ENCODE data around the gene ALCAM. TPM values are rescaled to one million over a fixed set of nuclear protein-coding genes. Genes with fewer than 3 reads are reported as not detected.

ALCAM gene
- polyA plus RNA-seq, 1 experiment, result 275 TPM

DNA sequence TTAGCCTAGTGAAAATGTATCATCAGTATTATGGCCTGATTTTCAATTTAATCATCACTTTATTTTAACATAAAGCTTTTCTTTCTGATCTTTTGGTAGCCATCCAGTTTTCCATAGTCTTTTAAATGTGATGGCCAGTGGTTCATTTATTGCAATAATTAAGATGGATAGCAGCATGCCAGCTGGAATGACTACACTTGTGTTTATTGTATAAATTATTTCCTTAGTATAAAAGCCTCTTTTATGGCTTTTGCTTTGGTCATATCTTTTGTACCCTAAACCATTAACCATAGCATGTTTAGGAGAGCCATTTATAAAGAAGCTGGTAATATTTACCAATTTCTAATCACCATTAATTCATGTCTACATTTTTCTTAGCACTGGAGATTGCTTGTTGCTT lies 31.7 kb downstream of the ALCAM start:
- Histone ChIP-seq H3K4me3 (ENCODE audit: low read depth, low read length) (no peak overlapping the region), H3K27me3 (ENCODE audit: control insufficient read depth, insufficient read depth, low read length) (no peaks in the 10 kb centered on the region), H3K27ac (ENCODE audit: low read depth, low read length) (no peak overlapping the region), H3K9me3 (ENCODE audit: control insufficient read depth, insufficient read depth, low read length) (peaks cover 2% of the 10 kb centered on the region; the same call in 1 of the 2 replicates)
- ChIA-PET CTCF (interaction anchor here (1.1 to 2.6 kb wide), 3 partner anchors 11 to 119 kb away, joined by 3 to 12 read pairs (median 3); no protein-coding TSS in a partner anchor), POLR2A (no interaction called here)
- TF ChIP-seq, protein P1, sequence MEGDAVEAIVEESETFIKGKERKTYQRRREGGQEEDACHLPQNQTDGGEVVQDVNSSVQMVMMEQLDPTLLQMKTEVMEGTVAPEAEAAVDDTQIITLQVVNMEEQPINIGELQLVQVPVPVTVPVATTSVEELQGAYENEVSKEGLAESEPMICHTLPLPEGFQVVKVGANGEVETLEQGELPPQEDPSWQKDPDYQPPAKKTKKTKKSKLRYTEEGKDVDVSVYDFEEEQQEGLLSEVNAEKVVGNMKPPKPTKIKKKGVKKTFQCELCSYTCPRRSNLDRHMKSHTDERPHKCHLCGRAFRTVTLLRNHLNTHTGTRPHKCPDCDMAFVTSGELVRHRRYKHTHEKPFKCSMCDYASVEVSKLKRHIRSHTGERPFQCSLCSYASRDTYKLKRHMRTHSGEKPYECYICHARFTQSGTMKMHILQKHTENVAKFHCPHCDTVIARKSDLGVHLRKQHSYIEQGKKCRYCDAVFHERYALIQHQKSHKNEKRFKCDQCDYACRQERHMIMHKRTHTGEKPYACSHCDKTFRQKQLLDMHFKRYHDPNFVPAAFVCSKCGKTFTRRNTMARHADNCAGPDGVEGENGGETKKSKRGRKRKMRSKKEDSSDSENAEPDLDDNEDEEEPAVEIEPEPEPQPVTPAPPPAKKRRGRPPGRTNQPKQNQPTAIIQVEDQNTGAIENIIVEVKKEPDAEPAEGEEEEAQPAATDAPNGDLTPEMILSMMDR (IDR thresholded peaks at IDR 0.05; ENCODE audit: low read depth, low read length), result no peak
- DNase-seq (ENCODE audit: low read depth, low spot score), result no peak

DNA sequence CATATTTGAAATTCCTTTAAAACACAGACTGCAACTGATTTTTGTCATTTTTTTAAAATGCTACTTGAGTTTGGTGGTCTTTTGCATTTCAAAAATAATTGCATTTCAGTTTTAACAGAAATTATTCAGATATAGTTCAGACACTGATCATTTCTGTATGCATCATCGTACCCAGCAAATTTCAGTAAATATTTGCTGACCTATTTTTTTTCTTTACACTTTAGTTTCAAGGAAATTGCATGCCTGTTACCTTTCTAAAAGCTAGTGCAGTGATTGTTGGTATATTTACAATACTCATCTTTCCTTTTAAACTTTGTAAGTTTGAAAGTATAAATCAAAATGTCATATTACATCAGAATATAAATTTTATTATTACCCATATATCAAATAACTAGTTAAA lies 32.4 kb downstream of the ALCAM start:
- TF ChIP-seq, protein P1 (IDR thresholded peaks at IDR 0.05; ENCODE audit: low read depth, low read length), result no peak
- POLR2A ChIA-PET, result no interaction called here
- Histone ChIP-seq H3K9me3 (ENCODE audit: control insufficient read depth, insufficient read depth, low read length) (peaks cover 2% of the 10 kb centered on the region; the same call in 1 of the 2 replicates), H3K27ac (ENCODE audit: low read depth, low read length) (no peak overlapping the region), H3K4me3 (ENCODE audit: low read depth, low read length) (no peak overlapping the region), H3K27me3 (ENCODE audit: control insufficient read depth, insufficient read depth, low read length) (no peaks in the 10 kb centered on the region)
- CTCF ChIA-PET, result no interaction called here
- no peak for DNase-seq (ENCODE audit: low read depth, low spot score)

DNA sequence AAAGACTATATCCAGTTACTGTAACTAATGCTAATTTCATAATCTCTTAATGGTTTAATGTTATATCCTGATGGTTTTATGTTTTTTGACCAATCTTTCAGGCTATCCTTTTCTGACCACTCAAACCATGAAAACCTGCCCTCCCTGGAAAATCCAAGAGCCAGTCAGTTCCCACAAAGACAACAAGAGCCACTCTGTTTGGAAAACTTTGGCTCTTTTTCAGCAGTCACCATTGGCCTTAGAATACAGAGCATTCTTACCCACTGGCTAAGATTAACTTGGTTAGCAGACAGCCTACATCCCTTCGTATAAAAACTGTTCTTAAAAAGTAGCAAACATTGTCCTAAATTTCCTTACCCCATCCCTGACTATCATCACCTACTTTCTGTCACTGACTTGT lies 32.9 kb downstream of the ALCAM start:
- H3K27me3 ChIP-seq (ENCODE audit: control insufficient read depth, insufficient read depth, low read length), result no peaks in the 10 kb centered on the region
- CTCF ChIA-PET, result no interaction called here
- POLR2A ChIA-PET, result no interaction called here
- H3K4me3 ChIP-seq (ENCODE audit: low read depth, low read length), result no peak overlapping the region
- no peak for DNase-seq (ENCODE audit: low read depth, low spot score)
- TF ChIP-seq, protein P1 (IDR thresholded peaks at IDR 0.05; ENCODE audit: low read depth, low read length), result no peak
- no peak overlapping the region for H3K27ac ChIP-seq (ENCODE audit: low read depth, low read length)
- H3K9me3 ChIP-seq (ENCODE audit: control insufficient read depth, insufficient read depth, low read length), result peaks cover 2% of the 10 kb centered on the region; the same call in 1 of the 2 replicates

DNA sequence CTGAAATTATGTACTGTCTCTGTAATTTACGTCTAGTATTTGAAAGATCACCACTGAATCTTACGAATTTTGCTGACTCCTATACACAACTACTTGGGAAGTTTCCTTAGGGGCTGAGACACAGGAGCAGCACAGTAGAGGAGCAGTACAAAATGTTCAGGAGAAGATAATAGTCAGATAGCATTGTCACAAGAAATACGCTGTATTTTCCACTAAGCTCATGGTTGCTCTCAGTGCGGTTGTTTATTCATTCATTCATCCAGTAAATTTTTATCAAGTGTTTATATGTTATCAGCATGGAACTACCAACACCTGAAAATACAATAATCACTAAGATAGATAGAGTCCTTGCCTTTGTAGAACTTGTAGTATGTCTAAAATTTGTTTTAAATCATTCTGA lies 34.5 kb downstream of the ALCAM start:
- H3K27ac ChIP-seq (ENCODE audit: low read depth, low read length), result no peak overlapping the region
- ChIA-PET CTCF (no interaction called here), POLR2A (no interaction called here)
- H3K27me3 ChIP-seq (ENCODE audit: control insufficient read depth, insufficient read depth, low read length), result no peaks in the 10 kb centered on the region
- peaks cover 2% of the 10 kb centered on the region; the same call in 1 of the 2 replicates for H3K9me3 ChIP-seq (ENCODE audit: control insufficient read depth, insufficient read depth, low read length)
- TF ChIP-seq, protein P1 (IDR thresholded peaks at IDR 0.05; ENCODE audit: low read depth, low read length), result no peak
- no peak overlapping the region for H3K4me3 ChIP-seq (ENCODE audit: low read depth, low read length)
- DNase-seq (ENCODE audit: low read depth, low spot score), result no peak

DNA sequence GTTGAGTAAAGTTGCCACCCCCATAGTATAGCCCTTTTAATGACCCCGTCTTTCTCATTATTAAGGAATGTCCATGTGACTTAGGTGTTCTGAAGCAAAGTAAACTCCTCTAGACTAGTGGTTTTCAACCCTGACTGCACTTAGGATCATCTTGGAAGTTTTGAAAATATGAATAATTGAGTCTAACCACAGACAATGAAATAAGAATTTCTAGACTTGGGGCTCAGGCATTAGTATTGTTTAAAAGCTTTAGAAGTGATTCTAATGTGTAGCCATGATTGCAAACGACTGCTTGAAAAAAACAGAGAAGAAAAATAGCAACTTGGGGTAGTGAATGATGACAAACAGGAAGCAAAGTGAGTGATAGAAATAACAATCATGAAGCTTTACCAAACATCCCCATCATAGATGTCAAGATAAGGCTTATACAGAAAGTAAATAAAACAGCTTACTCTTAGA lies 35.0 kb downstream of the ALCAM start:
- Histone ChIP-seq H3K27me3 (ENCODE audit: control insufficient read depth, insufficient read depth, low read length) (no peaks in the 10 kb centered on the region), H3K9me3 (ENCODE audit: control insufficient read depth, insufficient read depth, low read length) (peaks cover 2% of the 10 kb centered on the region; the same call in 1 of the 2 replicates), H3K27ac (ENCODE audit: low read depth, low read length) (no peak overlapping the region), H3K4me3 (ENCODE audit: low read depth, low read length) (no peak overlapping the region)
- no peak for DNase-seq (ENCODE audit: low read depth, low spot score)
- ChIA-PET POLR2A (interaction anchor here (0.6 kb wide), 2 partner anchors 17 to 1797 kb away, joined by 3 to 7 read pairs; no protein-coding TSS in a partner anchor), CTCF (no interaction called here)
- TF ChIP-seq, protein P1 (IDR thresholded peaks at IDR 0.05; ENCODE audit: low read depth, low read length), result no peak
